ENCODE measurements around the gene ATXN1.
"Not testable (repeated sequence)": the region's sequence is repeated elsewhere in the genome, so short reads cannot be mapped to it uniquely, and the experiment has no call there.

The ATXN1 gene

DNA sequence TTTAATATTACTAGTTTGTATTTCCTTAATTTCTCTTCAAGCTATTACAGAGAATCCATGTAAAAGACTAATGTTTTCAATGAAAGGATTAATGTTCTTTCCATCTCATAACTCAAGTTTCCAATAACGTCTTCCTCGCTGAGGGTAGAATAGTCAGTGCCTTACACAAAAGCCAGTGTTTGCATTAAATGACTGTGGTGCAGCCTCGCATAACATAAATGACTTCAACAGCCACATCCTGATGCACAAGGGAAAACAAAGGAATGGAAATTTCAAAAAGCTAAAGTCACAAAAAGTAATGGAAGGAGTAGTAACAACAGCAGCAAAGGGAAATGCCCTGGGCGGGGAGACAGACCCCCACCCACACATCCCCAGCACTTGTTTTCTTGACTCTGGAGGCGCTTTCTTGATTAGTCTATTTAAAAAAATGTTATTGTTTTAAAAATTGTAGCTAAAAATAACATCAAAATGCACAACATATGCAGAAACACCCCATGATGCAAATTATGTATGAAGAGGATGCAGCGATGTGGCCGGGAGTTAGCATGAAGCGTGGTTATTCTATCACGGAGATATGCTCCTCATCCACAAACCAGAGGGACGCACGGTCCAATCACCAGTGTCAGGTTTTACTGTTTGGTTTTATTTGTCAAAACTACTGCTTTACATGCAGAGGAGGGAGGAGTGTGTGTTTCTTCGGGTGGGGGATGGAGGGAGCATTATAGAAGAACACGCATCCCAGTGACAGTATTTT lies 294.3 kb downstream of the ATXN1 start:
- no peak for DNase-seq

- no peak for DNase-seq
These were observed 297.2 kb downstream of the ATXN1 start for GRCh38 chr6:16464045-16464444.

GRCh38 chr6:16463246-16463645 lies 298.0 kb downstream of the ATXN1 start:
- DNase-seq, result not testable (repeated sequence)

GRCh38 chr6:16461491-16461890 lies 299.8 kb downstream of the ATXN1 start:
- DNase-seq, result no peak

GRCh38 chr6:16459472-16459871 lies 301.8 kb downstream of the ATXN1 start:
- DNase-seq, result not testable (repeated sequence)

DNA sequence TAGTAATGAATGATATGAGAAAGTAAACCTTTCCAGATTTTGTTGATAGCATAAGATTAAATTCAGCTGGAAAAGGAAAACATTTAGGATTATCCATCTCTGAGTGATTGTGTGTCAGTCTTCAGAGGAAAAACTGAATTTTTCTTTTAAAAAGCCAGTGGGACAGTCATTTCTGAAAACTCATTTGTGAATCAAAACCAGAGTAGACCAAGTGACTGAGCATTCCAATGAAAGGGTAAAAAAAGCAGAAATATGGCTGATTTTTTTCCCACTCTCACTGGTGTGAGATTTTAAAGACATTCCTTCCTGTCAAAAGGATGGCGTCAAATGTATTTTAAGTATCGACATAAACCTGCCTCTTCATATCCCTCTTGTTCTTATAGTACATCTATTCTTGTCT lies 308.9 kb downstream of the ATXN1 start:
- no peak for DNase-seq

- no peak for DNase-seq
These were observed 310.4 kb downstream of the ATXN1 start for GRCh38 chr6:16450821-16451220.

- no peak for DNase-seq
These were observed 311.0 kb downstream of the ATXN1 start for GRCh38 chr6:16450285-16450684.

DNA sequence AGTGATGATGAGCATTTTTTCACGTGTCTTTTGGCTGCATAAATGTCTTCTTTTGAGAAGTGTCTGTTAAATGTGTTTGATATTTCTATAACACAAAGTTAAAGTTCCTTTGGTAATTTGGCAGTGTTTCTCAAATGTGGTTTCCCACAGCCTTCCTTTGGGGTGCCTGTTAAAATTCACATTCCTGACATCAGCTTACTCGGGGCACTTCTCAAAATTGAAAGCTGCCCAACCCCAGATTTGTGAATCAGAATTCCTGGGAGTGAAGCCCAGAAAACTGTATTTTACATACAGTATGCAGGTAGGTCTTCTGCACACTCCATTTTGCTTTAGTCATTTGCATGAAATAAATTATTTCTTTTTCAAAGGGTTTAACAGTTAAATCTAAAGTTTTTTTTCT lies 315.0 kb downstream of the ATXN1 start:
- DNase-seq, result no peak

- no peak for DNase-seq
These were observed 319.2 kb downstream of the ATXN1 start for GRCh38 chr6:16442031-16442430.

- DNase-seq, result no peak
These were observed 320.0 kb downstream of the ATXN1 start for GRCh38 chr6:16441262-16441661.

DNA sequence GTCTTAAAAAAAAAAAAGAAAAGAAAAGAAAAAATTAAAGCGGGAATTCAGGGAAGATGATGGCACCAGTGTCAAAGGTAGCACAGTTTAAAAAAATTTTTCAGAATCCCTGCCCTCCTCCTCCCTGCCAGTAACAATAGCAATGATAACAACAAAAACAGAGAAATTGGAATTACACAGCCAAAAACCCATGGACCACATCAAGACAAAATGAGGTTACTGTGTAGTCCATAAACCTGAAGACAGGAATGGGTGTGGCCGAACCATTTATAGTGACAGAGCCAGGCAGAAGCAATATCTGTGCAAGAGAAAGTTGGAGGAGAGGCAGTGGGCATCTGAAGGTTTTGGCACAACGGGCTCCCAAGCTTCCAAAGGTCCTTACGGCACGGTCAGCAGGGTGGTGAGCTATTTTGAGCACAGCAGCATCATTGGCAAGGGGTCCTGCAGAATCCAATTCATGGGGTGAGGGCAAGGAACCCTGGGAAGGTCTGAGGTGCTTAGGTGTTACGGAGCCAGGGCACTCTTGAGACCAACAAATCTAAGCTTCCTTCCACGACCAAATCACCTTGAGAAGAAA lies 320.5 kb downstream of the ATXN1 start:
- no peak for DNase-seq

DNA sequence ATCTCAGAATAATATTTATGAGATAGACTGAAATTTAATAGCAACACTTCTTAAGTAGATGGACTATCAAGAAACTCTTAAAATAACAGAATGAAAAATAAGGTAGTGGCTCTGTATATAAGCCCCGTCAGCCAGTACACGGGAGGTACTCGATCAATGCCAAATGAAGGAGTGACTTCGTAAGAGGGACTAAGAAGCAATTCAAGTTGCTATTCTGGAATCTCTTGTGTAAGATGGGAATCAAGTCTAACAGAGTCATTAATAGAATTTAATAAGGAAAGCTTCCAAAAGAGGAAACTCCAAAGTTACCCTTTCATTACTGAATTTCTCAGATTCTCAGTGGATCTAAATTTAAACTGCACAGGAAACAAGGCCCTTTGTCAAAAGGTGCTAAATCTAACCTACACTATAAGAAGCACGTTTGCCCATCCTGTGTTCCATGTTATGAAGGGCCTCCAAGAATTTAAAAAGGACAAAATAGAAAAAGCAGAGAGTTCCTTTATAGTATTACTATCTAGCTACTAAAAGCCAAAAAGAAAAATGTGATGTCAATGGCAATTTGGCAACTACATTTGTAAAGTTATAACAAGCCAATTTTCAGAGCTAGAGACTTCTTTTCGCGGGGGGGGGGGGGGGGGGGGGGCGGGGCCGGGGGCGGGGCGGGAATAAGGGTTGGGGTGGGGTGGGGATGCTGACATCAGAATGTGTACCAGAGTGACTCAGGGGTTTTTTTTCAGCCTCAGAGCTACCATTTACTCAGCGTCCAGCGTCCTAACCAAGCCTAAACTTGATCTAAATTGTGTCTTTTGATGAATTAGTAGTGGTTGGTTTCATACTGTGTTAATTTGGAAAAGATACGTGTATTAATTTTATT lies 322.3 kb downstream of the ATXN1 start:
- DNase-seq, result no peak

- no peak for DNase-seq
These were observed 323.3 kb downstream of the ATXN1 start for GRCh38 chr6:16437984-16438383.

DNA sequence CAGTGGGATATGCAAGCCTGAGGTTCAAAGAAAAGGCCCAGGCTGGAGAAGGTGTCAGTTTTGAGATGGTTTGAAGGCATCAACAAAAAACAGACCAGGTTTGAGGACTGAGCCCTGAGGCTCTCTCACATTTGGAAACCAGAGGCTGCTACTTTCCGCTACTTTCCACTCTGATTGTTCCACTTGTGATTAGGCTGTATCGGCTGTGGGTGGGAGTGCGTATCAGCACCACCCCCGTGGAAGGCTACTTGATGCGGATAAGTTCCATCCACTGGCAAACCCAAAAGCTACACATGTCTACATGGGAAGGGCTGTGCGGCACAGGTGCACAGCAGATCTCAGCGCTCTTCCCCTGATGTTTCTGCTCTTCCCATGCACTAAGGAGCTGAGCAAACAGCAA lies 324.2 kb downstream of the ATXN1 start:
- no peak for DNase-seq

DNA sequence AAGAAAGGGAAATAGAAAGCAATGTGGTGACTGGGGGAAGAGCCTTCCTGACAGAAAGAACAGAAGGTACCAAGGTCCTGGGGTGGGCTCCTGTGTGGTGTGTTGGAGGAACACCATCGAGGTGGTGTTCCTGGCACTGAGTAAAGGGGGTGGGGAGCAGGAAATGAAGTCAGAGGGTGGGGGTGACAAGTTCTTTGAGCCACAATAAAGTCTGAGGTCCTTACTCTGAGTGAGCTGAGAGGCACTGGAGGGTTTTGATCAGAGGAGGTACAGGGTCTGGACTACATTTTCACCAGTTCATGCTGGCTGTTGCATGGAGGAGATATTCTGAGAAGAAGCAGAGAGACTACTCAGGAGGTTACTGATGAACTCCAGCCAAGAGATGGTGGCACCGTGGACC lies 324.7 kb downstream of the ATXN1 start:
- DNase-seq, result no peak

GRCh38 chr6:16434885-16435284 lies 326.4 kb downstream of the ATXN1 start:
- DNase-seq, result no peak

DNA sequence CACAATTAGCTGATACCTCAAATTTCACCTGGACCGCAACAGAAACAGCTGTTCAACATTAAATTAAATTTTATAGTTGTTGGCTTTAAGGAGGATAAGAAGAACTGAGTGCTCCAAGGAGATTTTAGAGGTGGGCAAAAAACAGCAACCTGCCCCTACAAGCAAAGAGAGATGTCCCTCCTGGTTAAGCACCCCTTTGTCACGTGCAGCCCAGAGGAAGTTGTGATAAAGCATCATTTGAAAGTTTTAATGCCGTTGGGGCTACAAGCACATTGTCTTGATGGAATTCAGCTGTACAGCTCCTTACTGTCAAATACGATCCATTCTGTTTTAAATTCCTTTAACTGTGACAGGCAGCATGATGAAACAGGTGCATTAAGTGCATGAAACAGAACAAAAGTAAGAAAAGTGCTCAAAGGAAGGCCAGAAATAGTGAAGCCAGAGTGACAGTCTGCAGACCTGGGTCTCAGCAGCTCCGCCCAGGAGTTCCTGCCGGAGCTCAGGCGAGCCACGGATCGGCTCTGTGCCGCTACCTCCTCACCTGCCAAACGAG lies 327.8 kb downstream of the ATXN1 start:
- no peak for DNase-seq

- DNase-seq, result no peak
These were observed 328.9 kb downstream of the ATXN1 start for GRCh38 chr6:16432075-16433032.

- no peak for DNase-seq
These were observed 330.2 kb downstream of the ATXN1 start for GRCh38 chr6:16431106-16431505.

DNA sequence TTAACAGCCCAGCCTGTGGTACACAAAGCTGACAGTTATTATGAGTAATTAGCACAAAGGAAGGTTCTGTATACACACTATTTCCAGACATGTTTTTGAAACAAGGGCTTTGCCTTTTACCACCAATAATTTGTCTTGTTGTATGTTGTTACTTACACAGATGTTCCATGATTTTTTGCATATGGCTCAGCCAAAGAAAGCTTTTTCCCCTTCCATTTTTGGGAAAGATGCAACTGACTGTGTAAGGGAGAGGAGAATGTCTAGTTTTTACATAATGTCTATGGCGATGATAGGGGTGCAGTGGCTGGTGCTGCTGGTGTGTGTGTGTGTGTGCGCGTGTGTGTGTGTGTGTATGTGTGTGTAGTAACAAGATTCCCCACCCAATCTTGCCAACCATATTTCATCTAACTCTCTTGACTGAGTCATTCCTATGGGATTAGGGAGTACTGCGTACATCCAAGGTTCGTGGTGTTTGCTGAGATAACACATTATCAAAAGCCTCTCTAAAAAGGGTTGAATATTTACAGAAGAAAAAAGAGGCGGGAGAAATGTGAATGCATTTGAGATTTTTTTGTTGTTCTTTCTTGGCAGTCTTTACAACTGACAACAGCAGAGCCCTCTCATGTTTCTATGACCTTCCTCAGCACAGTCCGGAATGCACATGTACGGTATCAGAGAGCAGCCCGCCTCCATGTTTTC lies 330.7 kb downstream of the ATXN1 start:
- no peak for DNase-seq

DNA sequence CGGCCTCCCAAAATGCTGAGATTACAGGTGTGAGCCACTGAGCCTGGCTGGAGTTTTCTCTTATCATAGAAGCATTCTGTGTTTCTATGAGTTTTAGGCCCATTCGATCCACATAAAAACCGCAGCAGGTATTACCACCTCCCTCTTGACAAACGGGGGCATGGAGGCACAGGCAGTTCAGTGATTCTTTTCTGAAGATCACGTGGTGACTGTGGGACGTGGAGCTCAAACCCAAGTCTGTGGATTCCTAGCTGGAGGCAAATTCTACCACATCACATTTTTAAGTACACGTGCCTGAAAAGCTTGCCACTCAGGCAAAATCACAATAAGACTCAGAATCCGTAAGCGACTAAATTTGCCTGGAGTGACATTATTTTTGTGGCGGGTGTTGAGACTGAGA lies 331.6 kb downstream of the ATXN1 start:
- DNase-seq, result no peak

Data from DMS79 treated with DMSO at 0.1 percent for 48 hours (cell line).